ENCODE results near the gene UMODL1.

Gene UMODL1

DNA sequence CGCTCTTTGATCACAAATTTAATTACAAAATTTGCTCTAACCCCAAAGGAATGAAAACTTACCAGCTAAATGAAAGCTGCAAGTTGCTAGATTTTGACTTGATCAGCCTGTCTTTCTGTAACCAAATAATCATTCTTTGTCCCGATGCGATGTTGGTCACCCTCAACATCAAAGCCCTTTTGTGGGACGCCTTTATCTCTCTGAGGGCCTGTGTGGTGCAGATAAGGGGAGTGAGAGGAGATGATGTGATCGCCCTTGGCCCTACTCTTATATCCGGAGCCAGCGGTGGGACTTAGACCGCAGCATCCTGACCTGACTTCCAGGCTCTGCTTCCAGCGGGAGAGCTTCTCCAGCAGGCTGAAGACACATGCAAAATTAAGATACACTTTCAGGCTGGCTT is 19.3 kb upstream of the UMODL1 start:
- no peak overlapping the region for H3K4me3 ChIP-seq (replicated peaks; ENCODE audit: low read depth, low read length)
- no peak for DNase-seq (ENCODE audit: low read depth)
- TF ChIP-seq, protein P1, sequence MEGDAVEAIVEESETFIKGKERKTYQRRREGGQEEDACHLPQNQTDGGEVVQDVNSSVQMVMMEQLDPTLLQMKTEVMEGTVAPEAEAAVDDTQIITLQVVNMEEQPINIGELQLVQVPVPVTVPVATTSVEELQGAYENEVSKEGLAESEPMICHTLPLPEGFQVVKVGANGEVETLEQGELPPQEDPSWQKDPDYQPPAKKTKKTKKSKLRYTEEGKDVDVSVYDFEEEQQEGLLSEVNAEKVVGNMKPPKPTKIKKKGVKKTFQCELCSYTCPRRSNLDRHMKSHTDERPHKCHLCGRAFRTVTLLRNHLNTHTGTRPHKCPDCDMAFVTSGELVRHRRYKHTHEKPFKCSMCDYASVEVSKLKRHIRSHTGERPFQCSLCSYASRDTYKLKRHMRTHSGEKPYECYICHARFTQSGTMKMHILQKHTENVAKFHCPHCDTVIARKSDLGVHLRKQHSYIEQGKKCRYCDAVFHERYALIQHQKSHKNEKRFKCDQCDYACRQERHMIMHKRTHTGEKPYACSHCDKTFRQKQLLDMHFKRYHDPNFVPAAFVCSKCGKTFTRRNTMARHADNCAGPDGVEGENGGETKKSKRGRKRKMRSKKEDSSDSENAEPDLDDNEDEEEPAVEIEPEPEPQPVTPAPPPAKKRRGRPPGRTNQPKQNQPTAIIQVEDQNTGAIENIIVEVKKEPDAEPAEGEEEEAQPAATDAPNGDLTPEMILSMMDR (IDR thresholded peaks at IDR 0.05; ENCODE audit: low read length, missing control alignments) = no peak

DNA sequence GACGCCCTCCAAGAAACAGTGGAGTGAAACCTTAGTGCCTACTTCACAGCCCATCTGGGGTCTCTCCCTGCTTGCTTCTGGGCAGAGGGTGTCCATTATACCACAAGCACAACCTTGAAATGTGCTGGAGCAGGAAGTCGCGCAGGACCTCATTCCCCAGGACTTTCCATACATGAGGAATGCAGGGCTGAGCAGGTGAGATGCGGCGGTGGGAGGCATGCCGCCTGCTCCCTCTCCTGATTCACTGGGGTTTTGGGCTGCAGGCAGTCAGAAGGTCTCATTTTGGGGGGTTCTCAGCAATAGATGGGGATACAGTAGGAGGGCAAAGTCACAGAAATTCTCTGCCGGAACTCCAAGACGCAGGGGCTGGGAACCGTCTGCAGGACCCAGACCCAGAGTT is 15.7 kb upstream of the UMODL1 start:
- no peak for DNase-seq (ENCODE audit: low read depth)
- no peak overlapping the region for H3K4me3 ChIP-seq (replicated peaks; ENCODE audit: low read depth, low read length)
- TF ChIP-seq, protein P1 (IDR thresholded peaks at IDR 0.05; ENCODE audit: low read length, missing control alignments) = no peak

DNA sequence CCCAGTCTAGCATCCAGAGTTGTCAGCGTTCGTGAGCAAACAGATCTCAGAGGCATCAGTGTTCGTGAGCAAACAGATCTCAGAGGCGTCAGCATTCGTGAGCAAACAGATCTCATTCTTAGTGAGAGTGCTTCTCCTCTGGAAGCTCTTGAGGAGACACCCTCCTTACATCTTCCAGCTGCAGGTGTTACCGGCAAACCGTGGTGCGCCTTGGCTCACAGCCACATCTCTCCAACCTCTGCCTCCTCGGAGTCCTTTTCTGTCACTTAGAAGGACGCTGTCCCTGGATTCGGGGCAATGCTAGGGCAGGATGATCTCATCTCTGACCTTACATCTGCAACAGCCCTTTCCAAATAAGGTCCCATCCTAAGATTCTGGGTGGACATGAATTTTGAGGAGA is 14.6 kb upstream of the UMODL1 start:
- H3K4me3 ChIP-seq (replicated peaks; ENCODE audit: low read depth, low read length) = no peak overlapping the region
- no peak for DNase-seq (ENCODE audit: low read depth)
- TF ChIP-seq, protein P1 (IDR thresholded peaks at IDR 0.05; ENCODE audit: low read length, missing control alignments) = no peak

DNA sequence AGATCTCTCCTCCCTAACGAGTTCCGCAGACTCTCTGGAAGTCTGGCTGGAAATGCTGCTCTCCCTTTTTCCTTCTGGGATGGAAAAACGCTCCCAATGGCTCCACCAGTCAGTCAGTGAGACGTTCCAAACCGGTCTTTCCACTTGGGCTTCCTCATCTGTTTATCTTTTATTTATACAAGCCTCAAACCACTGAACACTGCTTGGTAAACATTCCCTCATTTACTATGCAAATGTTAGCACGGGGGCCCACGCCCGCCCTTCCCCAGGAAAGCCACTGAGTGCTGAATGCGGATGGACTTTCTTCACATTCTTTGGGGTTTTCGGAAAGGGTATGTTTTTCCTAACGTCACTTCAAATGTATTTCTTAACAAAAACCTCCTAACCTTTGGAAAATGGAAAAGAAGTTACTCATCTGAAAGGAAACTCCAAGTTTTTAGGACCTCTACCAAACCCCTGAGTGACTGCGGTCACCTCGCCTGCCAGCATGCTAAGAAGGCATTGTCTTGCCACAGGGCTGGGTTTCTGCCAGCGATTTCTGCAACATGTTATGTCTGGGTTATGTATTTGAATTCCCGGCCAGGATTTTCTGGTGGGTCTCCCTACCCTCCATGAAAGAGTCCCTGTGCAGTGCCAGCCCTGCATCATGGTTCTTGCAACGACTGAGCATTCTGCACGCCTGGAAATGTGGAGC is 14.0 kb upstream of the UMODL1 start:
- peak; percentile 58 for DNase-seq (ENCODE audit: low read depth)
- TF ChIP-seq, protein P1 (IDR thresholded peaks at IDR 0.05; ENCODE audit: low read length, missing control alignments) = no peak
- H3K4me3 ChIP-seq (replicated peaks; ENCODE audit: low read depth, low read length) = no peak overlapping the region

DNA sequence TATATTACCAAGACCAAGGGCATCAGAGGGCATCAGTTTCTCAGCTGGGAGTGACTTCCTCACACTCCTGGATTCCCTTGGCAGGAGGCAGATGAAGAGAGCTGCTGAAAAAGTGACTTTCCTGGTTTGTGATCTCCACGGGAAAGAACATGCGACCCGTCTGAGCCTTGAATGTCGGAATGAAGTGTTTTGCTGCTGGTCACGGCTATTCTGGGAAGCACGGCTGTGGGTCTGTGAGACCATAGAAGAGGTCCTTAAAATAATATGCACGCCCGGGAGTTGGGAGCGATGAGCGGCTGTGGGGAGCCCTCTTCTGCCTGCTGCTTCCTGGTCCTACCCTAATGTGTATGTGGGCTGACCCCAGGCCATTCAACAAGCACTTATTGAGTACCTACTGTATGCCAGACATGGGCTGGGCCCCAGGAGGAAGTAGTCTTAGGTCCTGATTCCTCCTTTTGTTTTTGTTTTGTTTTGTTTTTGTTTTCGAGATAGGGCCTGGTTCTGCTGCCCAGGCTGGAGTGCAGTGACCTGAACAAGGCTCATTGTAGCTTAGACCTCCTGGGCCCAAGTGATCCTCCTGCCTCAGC is 13.2 kb upstream of the UMODL1 start:
- DNase-seq (ENCODE audit: low read depth) = no peak
- TF ChIP-seq, protein P1 (IDR thresholded peaks at IDR 0.05; ENCODE audit: low read length, missing control alignments) = no peak
- H3K4me3 ChIP-seq (replicated peaks; ENCODE audit: low read depth, low read length) = no peak overlapping the region

DNA sequence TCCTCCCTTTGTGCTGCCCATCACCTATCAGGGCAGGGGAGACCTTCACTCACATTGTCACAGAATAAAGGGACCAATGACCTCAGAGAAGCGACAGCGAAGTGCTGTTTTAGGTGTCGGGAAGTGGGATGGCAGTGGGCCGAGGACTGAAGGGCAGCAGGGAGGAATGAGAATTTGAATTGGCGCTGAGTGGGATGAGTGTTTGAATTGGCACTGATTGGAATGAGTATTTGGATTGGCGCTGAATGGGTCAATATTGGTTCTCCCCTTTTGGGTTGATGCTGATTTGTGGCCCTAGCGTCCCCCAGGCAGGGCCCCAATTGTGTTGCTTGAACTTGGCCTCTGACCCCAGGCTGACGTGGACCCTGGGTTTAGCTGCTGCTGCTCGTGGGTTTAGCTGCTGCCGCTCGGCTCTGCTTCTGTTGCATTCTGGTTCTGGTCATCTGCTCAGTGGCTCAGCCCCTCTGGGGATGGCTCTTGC is 12.4 kb upstream of the UMODL1 start:
- no peak for DNase-seq (ENCODE audit: low read depth)
- H3K4me3 ChIP-seq (replicated peaks; ENCODE audit: low read depth, low read length) = no peak overlapping the region
- TF ChIP-seq, protein P1 (IDR thresholded peaks at IDR 0.05; ENCODE audit: low read length, missing control alignments) = no peak

DNA sequence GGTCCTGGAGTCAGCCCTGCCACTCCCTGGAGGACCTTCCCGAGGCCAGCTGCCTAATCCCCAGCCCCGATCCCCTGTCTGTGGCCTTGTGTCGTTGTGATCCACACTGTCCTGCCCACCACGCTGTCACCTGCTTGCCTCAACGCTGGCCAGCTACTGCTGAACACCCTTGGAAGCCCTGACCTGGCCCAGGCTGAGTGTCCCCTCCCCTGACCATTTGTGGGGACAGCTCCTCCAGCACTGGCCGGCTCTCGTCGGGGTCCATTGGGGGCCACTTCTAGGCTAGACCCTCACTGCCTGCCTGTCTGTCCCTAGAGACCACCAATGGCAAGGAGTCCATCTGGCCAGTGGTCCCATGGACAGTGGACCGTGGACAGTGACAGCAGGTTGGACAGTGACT is 12.0 kb upstream of the UMODL1 start:
- TF ChIP-seq, protein P1 (IDR thresholded peaks at IDR 0.05; ENCODE audit: low read length, missing control alignments) = no peak

More for the DNA sequence above, 12.0 kb upstream of the UMODL1 start:
- no peak overlapping the region for H3K4me3 ChIP-seq (replicated peaks; ENCODE audit: low read depth, low read length)
- no peak for DNase-seq (ENCODE audit: low read depth)

Measured in fibroblast of pulmonary artery (primary cell).